ENCODE results near the gene DEPDC1B. TPM values are rescaled to one million over a fixed set of nuclear protein-coding genes. Genes with fewer than 3 reads are reported as not detected.
"Not testable (repeated sequence)": the region's sequence is repeated elsewhere in the genome, so short reads cannot be mapped to it uniquely, and the experiment has no call there.

The DEPDC1B gene
- polyA plus RNA-seq, 12 donors: 2.8 to 14.0 (median 5.2) TPM; not detected in 1

- DNase-seq: no peak
Observed at GRCh38 chr5:60585618-60586017, 114.3 kb downstream of the DEPDC1B start.

- no peak for DNase-seq
Observed at GRCh38 chr5:60584304-60584703, 115.7 kb downstream of the DEPDC1B start.

- DNase-seq: no peak
Observed at GRCh38 chr5:60583616-60584015, 116.3 kb downstream of the DEPDC1B start.

DNA sequence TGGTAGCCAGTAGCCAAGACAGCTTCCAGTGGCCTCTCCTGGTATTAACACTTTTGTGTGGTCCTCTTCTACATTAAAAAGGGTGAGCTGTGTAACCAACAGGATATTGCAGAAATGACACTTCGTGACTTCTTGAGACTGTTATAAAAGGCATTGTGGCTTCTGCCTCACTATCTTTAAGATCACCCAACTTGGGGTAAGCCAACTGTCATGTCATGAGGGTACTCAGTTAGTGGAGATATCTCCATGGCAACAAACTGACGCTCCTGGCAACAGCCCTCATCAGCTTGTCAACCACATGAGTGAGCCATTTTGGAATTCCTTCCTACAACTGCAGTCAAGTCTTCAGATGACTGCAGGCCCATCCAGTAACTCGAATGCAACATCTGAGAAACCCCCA lies 121.7 kb downstream of the DEPDC1B start:
- no peak for DNase-seq

- DNase-seq: no peak
Observed at GRCh38 chr5:60577116-60577515, 122.8 kb downstream of the DEPDC1B start.

- no peak for DNase-seq
Observed at GRCh38 chr5:60576425-60576824, 123.5 kb downstream of the DEPDC1B start.

GRCh38 chr5:60568646-60569045 lies 131.3 kb downstream of the DEPDC1B start:
- DNase-seq: no peak

DNA sequence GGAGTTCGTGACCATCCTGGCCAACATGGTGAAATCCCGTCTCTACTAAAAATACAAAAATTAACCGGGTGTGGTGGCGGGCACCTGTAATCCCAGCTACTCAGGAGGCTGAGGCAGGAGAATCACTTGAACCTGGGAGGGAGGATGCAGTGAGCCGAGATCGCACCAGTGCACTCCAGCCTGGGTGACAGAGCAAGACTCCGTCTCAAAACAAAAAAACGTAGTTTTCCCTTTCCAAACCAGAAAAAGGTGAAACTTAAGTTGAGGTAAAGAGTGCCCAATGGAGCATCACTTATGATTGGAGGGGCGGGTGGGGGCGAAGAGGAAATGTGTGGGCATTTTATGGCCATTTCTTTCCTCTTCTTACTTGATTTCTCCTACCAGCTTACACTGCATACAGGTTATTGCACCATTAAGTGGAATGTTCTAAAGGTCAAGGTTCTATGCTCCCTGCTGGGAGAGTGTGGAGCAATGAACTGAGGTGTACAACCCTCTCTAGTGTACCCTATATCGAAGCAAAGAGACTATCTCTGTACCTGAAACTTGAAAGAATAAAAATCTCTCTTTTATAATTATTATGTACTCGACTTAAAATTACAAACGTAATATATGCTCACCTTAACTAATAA lies 136.2 kb downstream of the DEPDC1B start:
- no peak for DNase-seq

GRCh38 chr5:60553291-60553690 lies 146.7 kb downstream of the DEPDC1B start:
- not testable (repeated sequence) for DNase-seq

DNA sequence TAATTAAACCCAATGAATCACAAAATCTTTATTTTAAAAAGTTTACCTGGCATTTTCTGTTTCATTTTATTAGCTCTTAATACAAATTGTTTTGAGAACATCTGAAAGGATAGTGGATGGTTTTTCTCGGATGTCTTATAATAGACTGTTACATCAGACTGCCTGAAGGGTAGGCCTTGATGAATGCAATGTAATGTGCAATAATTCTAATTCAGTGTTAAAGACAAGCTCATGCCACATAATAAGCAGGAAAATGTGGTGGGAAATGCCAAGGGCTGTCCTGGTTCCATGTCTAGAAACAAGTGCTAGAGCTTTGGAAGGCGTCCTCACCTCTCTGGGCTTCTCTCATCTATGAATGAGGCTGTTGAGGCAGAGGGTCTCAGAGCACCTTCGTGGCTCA lies 148.1 kb downstream of the DEPDC1B start:
- DNase-seq: no peak

DNA sequence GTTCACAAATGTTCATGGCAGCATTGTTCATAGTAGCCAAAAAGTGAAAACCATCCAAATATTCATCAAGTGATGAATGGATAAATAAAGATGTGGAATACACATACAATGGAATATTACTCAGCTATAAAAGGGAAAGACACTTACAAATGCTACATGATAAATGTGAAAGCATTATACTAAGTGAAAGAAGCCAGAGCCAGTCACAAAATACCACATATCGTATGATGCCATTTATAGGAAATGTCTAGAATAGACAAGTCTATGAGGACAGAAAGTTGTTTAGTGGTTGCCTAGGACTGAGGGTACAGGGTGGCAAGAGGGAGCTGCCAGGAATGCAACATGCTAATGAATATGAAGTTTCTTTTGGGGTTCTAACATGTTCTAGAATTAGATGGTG lies 148.7 kb downstream of the DEPDC1B start:
- DNase-seq: no peak

GRCh38 chr5:60550311-60550710 lies 149.7 kb downstream of the DEPDC1B start:
- no peak for DNase-seq

DNA sequence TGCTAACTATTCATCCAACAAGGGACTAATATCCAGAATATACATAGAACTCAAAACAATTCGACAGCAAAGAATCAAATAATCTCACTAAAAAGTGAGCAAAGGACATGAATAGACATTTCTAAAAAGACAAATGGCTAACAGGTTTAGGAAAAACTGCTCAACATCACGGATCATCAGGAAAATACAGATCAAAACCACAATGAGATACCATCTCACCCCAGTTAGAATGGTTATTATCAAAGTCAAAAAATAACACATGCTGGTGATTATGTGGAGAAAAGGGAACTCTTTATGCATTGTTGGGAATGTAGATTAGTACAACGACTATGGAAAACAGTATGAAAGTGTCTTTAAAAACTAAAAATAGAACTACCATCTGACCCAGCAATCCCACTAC lies 150.1 kb downstream of the DEPDC1B start:
- no peak for DNase-seq

Other genes starting within 250 kb of the DEPDC1B start
- gene ELOVL7, start 144.1 kb upstream of the DEPDC1B start, polyA plus RNA-seq (ENCODE audit: insufficient read length in 12 of 12): 1 to 10 TPM in 1 of 12 donors, under 1 TPM in 9, not detected in 2; 0.12 to 1.6 (median 0.28) TPM
- gene ERCC8, start 244.9 kb upstream of the DEPDC1B start, polyA plus RNA-seq (ENCODE audit: insufficient read length in 12 of 12): 10 to 100 TPM in 10 of 12 donors, 1 to 10 TPM in 1, not detected in 1; 7.8 to 18.6 (median 15.8) TPM
- gene NDUFAF2, start 245.0 kb upstream of the DEPDC1B start, polyA plus RNA-seq (ENCODE audit: insufficient read length in 12 of 12): 10 to 100 TPM in 11 of 12 donors, not detected in 1; 22.1 to 72.3 (median 30.6) TPM

Measured in muscle of arm (tissue), 12 donors.